Lung (tissue), 12 donors: ENCODE measurements around the gene MESP2. TPM values are rescaled to one million over a fixed set of nuclear protein-coding genes. Genes with fewer than 3 reads are reported as not detected.
"Not testable (repeated sequence)": the region's sequence is repeated elsewhere in the genome, so short reads cannot be mapped to it uniquely, and the experiment has no call there.

Source experiments
- ATAC-seq: fragments of 200-7000 bp; cut with Tn5 transposase; one replicate; pipeline ENCODE4 v1.9.1; 2020; ENCODE audit warnings: moderate number of reproducible peaks; ENCODE audit not compliant: insufficient read depth, low FRiP score
- DNase-seq, 3 donors: peaks; one replicate each; pipeline ENCODE4 v3.0.0-alpha.2; 2013 to 2017
- H3K27ac ChIP-seq, 2 donors: one replicate each; pipeline ENCODE4 v1.5.1; 2013; ENCODE audit warnings: mild to moderate bottlenecking in 2 of 2, moderate library complexity in 2 of 2, control low read depth in 1 of 2, inconsistent platforms in 1 of 2, low read depth in 1 of 2, low read length in 1 of 2
- H3K27me3 ChIP-seq, 3 donors: one replicate each; pipeline ENCODE4 v1.5.1; 2013; ENCODE audit warnings: low read length in 2 of 3; ENCODE audit not compliant: control insufficient read depth in 3 of 3, insufficient read depth in 3 of 3
- H3K36me3 ChIP-seq, 4 donors: one replicate each; pipeline ENCODE4 v1.5.1; 2013; ENCODE audit warnings: low read length in 4 of 4, mild to moderate bottlenecking in 1 of 4, moderate library complexity in 1 of 4; ENCODE audit not compliant: control insufficient read depth in 4 of 4, insufficient read depth in 4 of 4
- H3K4me1 ChIP-seq, 5 donors: one replicate each; pipeline ENCODE4 v1.5.1; 2013; ENCODE audit warnings: low read length in 5 of 5, mild to moderate bottlenecking in 2 of 5, moderate library complexity in 1 of 5; ENCODE audit not compliant: control insufficient read depth in 5 of 5, insufficient read depth in 5 of 5
- H3K4me3 ChIP-seq: one replicate; pipeline ENCODE4 v1.5.1; 2013; ENCODE audit warnings: mild to moderate bottlenecking, control low read depth, moderate library complexity
- H3K9ac ChIP-seq, 2 donors: one replicate each; pipeline ENCODE4 v1.5.1; 2013; ENCODE audit warnings: low read length in 2 of 2, control low read depth in 1 of 2; ENCODE audit not compliant: insufficient read depth in 1 of 2
- H3K9me3 ChIP-seq, 4 donors: one replicate each; pipeline ENCODE4 v1.5.1; 2013; ENCODE audit warnings: low read length in 3 of 4, mild to moderate bottlenecking in 1 of 4, moderate library complexity in 1 of 4; ENCODE audit not compliant: control insufficient read depth in 4 of 4, insufficient read depth in 3 of 4
- WGBS, 2 donors: extraction: QIAGEN DNeasy Blood & Tissue Kit; methylation state at CpG; one replicate each; pipeline ENCODE4 v1.1.7; 2013; 5-methylcytosine and 5-hydroxymethylcytosine counted together
- polyA plus RNA-seq, 2 donors: library from polyadenylated mRNA; stranded (reverse); fragments of 200-250 nt; gene quantifications; one replicate each; pipeline ENCODE4 v1.2.1, GENCODE V29; 2013
- total RNA-seq, 2 donors: library from RNA; depleted of rRNA in 1 of 2; stranded (reverse); fragments of >200 nt in 1 of 2; gene quantifications; one replicate each; pipeline ENCODE4 v1.2.1, GENCODE V29; 2014 to 2021
- TF ChIP-seq, protein P1 (sequence below): IDR thresholded peaks from 2 replicates; pipeline ENCODE4 v1.5.1; 2012; ENCODE audit warnings: mild to moderate bottlenecking; ENCODE audit errors: control extremely low read depth, extremely low read depth
- donor health status: control.
- donor health status: control.
- donor health status: Bipolar disorder and iron deficiency.
- donor health status: healthy.
- donor health status: DM: yes; HTN: yes; CAD: no.

The MESP2 gene
- total and polyA plus RNA-seq, 4 donors = 0.17 to 0.71 (median 0.55) TPM; not detected in 1

DNA sequence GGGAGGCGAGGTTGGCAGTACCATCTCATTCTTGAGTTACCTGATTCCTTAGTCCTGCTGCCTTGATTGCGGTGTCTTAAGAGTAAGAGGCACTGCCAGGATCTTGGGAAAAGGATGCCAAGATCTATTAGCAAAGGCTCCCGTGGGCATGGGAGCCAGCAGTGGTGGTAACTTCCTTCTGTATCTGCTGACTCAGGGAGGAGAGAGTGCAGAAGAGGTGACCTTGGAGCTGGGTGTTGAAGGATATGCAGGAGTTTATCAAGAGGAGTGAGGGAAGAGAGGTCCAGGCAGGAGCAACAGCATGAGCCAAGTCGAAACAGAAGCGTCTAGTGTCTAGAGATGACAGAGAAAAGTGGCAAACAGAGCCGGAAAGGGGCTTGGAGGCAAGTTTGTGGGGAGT lies 4.5 kb downstream of the MESP2 start:
- peaks cover 0 to 6% (median 3%) of the 10 kb centered on the region in 5 donors for H3K4me1 ChIP-seq
- H3K27me3 ChIP-seq = peaks cover 0 to 3% (median 0%) of the 10 kb centered on the region in 3 donors
- H3K27ac ChIP-seq = no peak overlapping the region
- H3K4me3 ChIP-seq = no peak overlapping the region
- DNase-seq (no peak), ATAC-seq (no peak)
- 69 to 77% methylated on average over 6 of the region's 6 CpGs for WGBS, 2 donors
- H3K9me3 ChIP-seq = no peaks in the 10 kb centered on the region
- peaks cover 0 to 4% (median 0%) of the 10 kb centered on the region in 4 donors for H3K36me3 ChIP-seq
- no peak overlapping the region for H3K9ac ChIP-seq
- TF ChIP-seq, protein P1, sequence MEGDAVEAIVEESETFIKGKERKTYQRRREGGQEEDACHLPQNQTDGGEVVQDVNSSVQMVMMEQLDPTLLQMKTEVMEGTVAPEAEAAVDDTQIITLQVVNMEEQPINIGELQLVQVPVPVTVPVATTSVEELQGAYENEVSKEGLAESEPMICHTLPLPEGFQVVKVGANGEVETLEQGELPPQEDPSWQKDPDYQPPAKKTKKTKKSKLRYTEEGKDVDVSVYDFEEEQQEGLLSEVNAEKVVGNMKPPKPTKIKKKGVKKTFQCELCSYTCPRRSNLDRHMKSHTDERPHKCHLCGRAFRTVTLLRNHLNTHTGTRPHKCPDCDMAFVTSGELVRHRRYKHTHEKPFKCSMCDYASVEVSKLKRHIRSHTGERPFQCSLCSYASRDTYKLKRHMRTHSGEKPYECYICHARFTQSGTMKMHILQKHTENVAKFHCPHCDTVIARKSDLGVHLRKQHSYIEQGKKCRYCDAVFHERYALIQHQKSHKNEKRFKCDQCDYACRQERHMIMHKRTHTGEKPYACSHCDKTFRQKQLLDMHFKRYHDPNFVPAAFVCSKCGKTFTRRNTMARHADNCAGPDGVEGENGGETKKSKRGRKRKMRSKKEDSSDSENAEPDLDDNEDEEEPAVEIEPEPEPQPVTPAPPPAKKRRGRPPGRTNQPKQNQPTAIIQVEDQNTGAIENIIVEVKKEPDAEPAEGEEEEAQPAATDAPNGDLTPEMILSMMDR = no peak

DNA sequence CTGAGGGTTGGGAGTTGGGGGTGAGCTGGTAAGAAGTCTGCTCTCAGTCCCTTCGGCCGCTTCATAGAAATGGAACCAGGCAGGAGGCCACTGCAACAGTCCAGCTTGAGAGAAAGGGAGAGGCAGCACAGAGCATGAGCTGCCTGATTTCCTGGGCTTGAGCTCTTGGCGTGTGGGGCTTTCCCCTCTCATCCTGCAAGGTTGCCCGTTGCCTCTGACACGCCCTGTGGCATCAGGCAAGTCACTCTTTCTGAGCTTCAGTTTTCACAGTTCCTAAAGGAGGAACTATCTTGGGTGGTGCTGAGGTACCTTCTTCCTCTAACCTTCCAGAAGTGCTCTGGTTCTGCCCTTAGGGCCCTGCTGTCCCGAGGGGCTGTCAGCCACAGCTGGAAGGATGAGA lies 4.9 kb downstream of the MESP2 start:
- WGBS, 2 donors = 39 to 65% methylated on average over 6 of the region's 6 CpGs
- no peak for DNase-seq

DNA sequence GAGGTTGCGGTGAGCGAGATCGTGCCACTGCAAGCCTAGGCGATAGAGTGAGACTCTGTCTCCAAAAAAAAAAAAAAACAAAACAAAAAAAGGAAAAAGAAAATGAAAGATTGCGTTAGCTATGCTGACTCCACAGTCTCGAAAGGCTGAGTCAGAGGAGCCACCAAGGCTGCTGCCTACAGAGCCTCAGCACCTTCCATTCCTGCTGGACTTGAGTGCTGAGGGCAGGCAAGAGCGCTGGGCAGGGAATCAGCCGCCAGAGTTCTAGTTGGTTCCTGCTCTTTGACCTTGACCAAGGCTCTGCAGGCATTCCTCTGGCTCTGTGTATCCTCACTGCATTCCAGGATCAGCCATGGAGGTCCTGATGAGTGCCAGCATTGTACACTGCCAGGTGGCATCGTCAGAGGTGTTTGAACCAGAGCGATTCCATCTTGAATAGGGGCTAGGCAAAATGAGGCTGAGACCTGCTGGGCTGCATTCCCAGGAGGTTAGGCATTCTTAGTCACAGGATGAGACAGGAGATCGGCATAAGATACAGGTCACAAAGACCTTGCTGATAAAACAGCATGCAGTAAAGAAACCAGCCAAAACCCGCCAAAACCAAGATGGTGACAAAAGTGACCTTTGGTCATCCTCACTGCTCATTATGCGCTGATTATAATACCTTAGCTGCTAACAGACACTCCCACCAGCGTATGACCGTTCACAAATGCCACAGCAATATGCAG lies 5.9 kb downstream of the MESP2 start:
- TF ChIP-seq, protein P1 = no peak
- no peak for DNase-seq
- Histone ChIP-seq H3K27ac (no peak overlapping the region), H3K9ac (no peak overlapping the region), H3K9me3 (no peaks in the 10 kb centered on the region), H3K36me3 (peaks cover 0 to 4% (median 0%) of the 10 kb centered on the region in 4 donors), H3K4me1 (peaks cover 0 to 6% (median 0%) of the 10 kb centered on the region in 5 donors), H3K4me3 (no peak overlapping the region), H3K27me3 (peaks cover 0 to 3% (median 0%) of the 10 kb centered on the region in 3 donors)
- no peak for ATAC-seq
- WGBS, 2 donors = 77 to 78% methylated on average over 15 of the region's 15 CpGs

More for the DNA sequence above, 4.9 kb downstream of the MESP2 start:
- peaks cover 0 to 6% (median 2%) of the 10 kb centered on the region in 5 donors for H3K4me1 ChIP-seq
- peaks cover 0 to 4% (median 0%) of the 10 kb centered on the region in 4 donors for H3K36me3 ChIP-seq
- no peaks in the 10 kb centered on the region for H3K9me3 ChIP-seq
- TF ChIP-seq, protein P1 = no peak
- H3K4me3 ChIP-seq = no peak overlapping the region
- no peak overlapping the region for H3K9ac ChIP-seq
- ATAC-seq = no peak
- no peak overlapping the region for H3K27ac ChIP-seq
- H3K27me3 ChIP-seq = peaks cover 0 to 3% (median 0%) of the 10 kb centered on the region in 3 donors

DNA sequence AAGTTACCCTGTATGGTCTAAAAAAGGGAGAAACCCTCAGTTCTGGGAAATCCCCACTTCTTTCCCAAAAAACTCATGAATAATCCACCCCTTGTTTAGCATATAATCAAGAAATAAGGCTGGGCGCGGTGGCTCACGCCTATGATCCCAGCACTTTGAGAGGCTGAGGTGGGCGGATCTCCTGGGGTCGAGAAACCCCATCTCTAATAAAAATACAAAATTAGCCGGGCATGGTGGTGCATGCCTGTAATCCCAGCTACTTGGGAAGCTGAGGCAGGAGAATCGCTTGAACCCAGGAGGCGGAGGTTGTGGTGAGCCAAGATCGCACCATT lies 6.5 kb downstream of the MESP2 start:
- WGBS, 2 donors = 92 to 94% methylated on average over 9 of the region's 9 CpGs
- H3K9me3 ChIP-seq, H3K4me3 ChIP-seq, DNase-seq, H3K36me3 ChIP-seq, H3K4me1 ChIP-seq, H3K9ac ChIP-seq, H3K27me3 ChIP-seq, ATAC-seq, H3K27ac ChIP-seq: not testable (repeated sequence)
